ENCODE results near the gene IL16.
"Not testable (repeated sequence)": the region's sequence is repeated elsewhere in the genome, so short reads cannot be mapped to it uniquely, and the experiment has no call there.

Gene IL16

GRCh38 chr15:81337713-81338157, 141.1 kb downstream of the IL16 start:
- DNase-seq (ENCODE audit: low read depth in 2 of 2): no peak

GRCh38 chr15:81338170-81339007, 141.7 kb downstream of the IL16 start:
- DNase-seq (ENCODE audit: low read depth in 2 of 2): no peak

- no peak for DNase-seq (ENCODE audit: low read depth in 2 of 2)
These were observed 142.6 kb downstream of the IL16 start for GRCh38 chr15:81339321-81339720.

- no peak for DNase-seq (ENCODE audit: low read depth in 2 of 2)
These were observed 143.2 kb downstream of the IL16 start for GRCh38 chr15:81339851-81340250.

- DNase-seq (ENCODE audit: low read depth in 2 of 2): no peak
These were observed 144.7 kb downstream of the IL16 start for GRCh38 chr15:81341351-81341750.

GRCh38 chr15:81343371-81343770, 146.7 kb downstream of the IL16 start:
- no peak for DNase-seq (ENCODE audit: low read depth in 2 of 2)

GRCh38 chr15:81346611-81347010, 149.9 kb downstream of the IL16 start:
- DNase-seq (ENCODE audit: low read depth in 2 of 2): no peak

- no peak for DNase-seq (ENCODE audit: low read depth in 2 of 2)
These were observed 151.2 kb downstream of the IL16 start for GRCh38 chr15:81347910-81348309.

- not testable (repeated sequence) for DNase-seq (ENCODE audit: low read depth in 2 of 2)
These were observed 152.0 kb downstream of the IL16 start for GRCh38 chr15:81348691-81349090.

- no peak for DNase-seq (ENCODE audit: low read depth in 2 of 2)
These were observed 152.6 kb downstream of the IL16 start for GRCh38 chr15:81349271-81349670.

GRCh38 chr15:81351651-81352050, 155.0 kb downstream of the IL16 start:
- DNase-seq (ENCODE audit: low read depth in 2 of 2): no peak

GRCh38 chr15:81356252-81356651, 159.6 kb downstream of the IL16 start:
- DNase-seq (ENCODE audit: low read depth in 2 of 2): no peak

GRCh38 chr15:81357180-81357686, 160.6 kb downstream of the IL16 start:
- DNase-seq (ENCODE audit: low read depth in 2 of 2): no peak

GRCh38 chr15:81358248-81358647, 161.6 kb downstream of the IL16 start:
- DNase-seq (ENCODE audit: low read depth in 2 of 2): no peak

- DNase-seq (ENCODE audit: low read depth in 2 of 2): no peak
These were observed 163.8 kb downstream of the IL16 start for GRCh38 chr15:81360491-81360890.

- no peak for DNase-seq (ENCODE audit: low read depth in 2 of 2)
These were observed 165.2 kb downstream of the IL16 start for GRCh38 chr15:81361891-81362290.

GRCh38 chr15:81362790-81363189, 166.1 kb downstream of the IL16 start:
- DNase-seq (ENCODE audit: low read depth in 2 of 2): no peak

GRCh38 chr15:81363276-81363675, 166.6 kb downstream of the IL16 start:
- no peak for DNase-seq (ENCODE audit: low read depth in 2 of 2)

All from stimulated activated CD8-positive, alpha-beta memory T cell treated with anti-CD3 and anti-CD28 coated beads, Interleukin-2, amount 100 ng/mL, for 1 hour (primary cell).